ENCODE results near the gene PLAC8L1. TPM values are rescaled to one million over a fixed set of nuclear protein-coding genes. Genes with fewer than 3 reads are reported as not detected.

The PLAC8L1 gene
- total and polyA plus RNA-seq, 2 of the 4 experiments (the other 2 are of a cell fraction) = 0.27 TPM; not detected in 1

- Histone ChIP-seq H3K9me3 (ENCODE audit: control insufficient read depth, insufficient read depth, low read length) (peaks cover 2% of the 10 kb centered on the region; the same call in 1 of the 2 replicates), H3K14ac (replicated peaks; ENCODE audit: low read depth, low read length) (no peak overlapping the region), H3K9ac (ENCODE audit: low read depth, low read length) (no peak overlapping the region), H3K4me1 (ENCODE audit: control insufficient read depth, insufficient read depth, low read length) (no peaks in the 10 kb centered on the region), H3K4ac (ENCODE audit: low read depth, low read length) (no peak overlapping the region), H4K91ac (ENCODE audit: insufficient read depth, low read depth, low read length) (no peak overlapping the region), H3K79me1 (ENCODE audit: low read depth in 1 of 2, low read length in 2 of 2) (no peaks in the 10 kb centered on the region), H3K27me3 (ENCODE audit: control insufficient read depth, insufficient read depth, low read length) (no peaks in the 10 kb centered on the region), H3K27ac (ENCODE audit: insufficient read depth, low read length) (no peak overlapping the region), H2AK5ac (ENCODE audit: low read depth, low read length) (no peak overlapping the region), H3K18ac (ENCODE audit: low read depth, low read length) (no peak overlapping the region), H2BK15ac (ENCODE audit: low read depth, low read length) (no peak overlapping the region), H3K23ac (ENCODE audit: low read depth, low read length) (no peak overlapping the region), H3K56ac (ENCODE audit: extremely low read depth, insufficient read depth, low read length) (no peak overlapping the region), H2AK9ac (replicated peaks; ENCODE audit: low read depth, low read length, poor library complexity) (no peak overlapping the region), H3K4me2 (ENCODE audit: low read depth, low read length) (no peak overlapping the region), H4K20me1 (ENCODE audit: insufficient read depth, low read length) (no peaks in the 10 kb centered on the region), H3K36me3 (ENCODE audit: control insufficient read depth, insufficient read depth, low read length) (peaks cover 18% of the 10 kb centered on the region), H2AFZ (replicated peaks; ENCODE audit: low read length, poor library complexity) (no peak overlapping the region), H4K8ac (ENCODE audit: low read depth in 2 of 2, low read length in 2 of 2) (no peak overlapping the region), H3K4me3 (ENCODE audit: insufficient read depth, low read depth, low read length) (no peak overlapping the region), H4K5ac (ENCODE audit: low read depth, low read length) (no peak overlapping the region), H2BK20ac (ENCODE audit: low read depth, low read length) (no peak overlapping the region), H2BK120ac (ENCODE audit: low read depth, low read length) (no peak overlapping the region), H2BK5ac (ENCODE audit: low read depth, low read length, poor library complexity, severe bottlenecking) (no peak overlapping the region), H3K9me1 (ENCODE audit: insufficient read depth, low read length) (no peaks in the 10 kb centered on the region)
- DNase-seq (no peak), ATAC-seq (ENCODE audit: low read depth) (no peak)
- intact Hi-C loops (cut with micrococcal nuclease) (loop anchor here (5.0 kb wide), 1 partner anchor 39 kb away; no protein-coding TSS in a partner anchor), in situ Hi-C loops (cut with MboI; ENCODE audit: low sequenced_read_pairs) (loop anchor here (10.0 kb wide), 1 partner anchor 46 kb away; no protein-coding TSS in a partner anchor), dilution Hi-C loops (cut with HindIII; ENCODE audit: low sequenced_read_pairs, unreplicated experiment) (no loop called here)
- no TSS peak for BruUV-seq (replicated peaks)
- no peak for TF ChIP-seq RCOR1 (IDR thresholded peaks at IDR 0.05; ENCODE audit: insufficient replicate concordance, low read length)
- TF ChIP-seq RAD21 (IDR thresholded peaks at IDR 0.05; ENCODE audit: low read length) = no peak
- TF ChIP-seq SMC3 (IDR thresholded peaks at IDR 0.05; ENCODE audit: low read depth, low read length) = no peak
- TF ChIP-seq POLR2A (IDR thresholded peaks at IDR 0.05; ENCODE audit: low read depth, low read length) = no peak
- no peak for TF ChIP-seq MAZ (IDR thresholded peaks at IDR 0.05; ENCODE audit: borderline replicate concordance, low read depth, low read length)
- no peak for TF ChIP-seq MAFK (IDR thresholded peaks at IDR 0.05; ENCODE audit: low read depth, low read length)
- no peak for TF ChIP-seq RFX5 (IDR thresholded peaks at IDR 0.05; ENCODE audit: low read depth, low read length)
- TF ChIP-seq BHLHE40 (IDR thresholded peaks at IDR 0.05; ENCODE audit: low read depth, low read length) = no peak
- no peak for TF ChIP-seq FOS (IDR thresholded peaks at IDR 0.05; ENCODE audit: low read depth, low read length)
- no peak for TF ChIP-seq CHD1 (IDR thresholded peaks at IDR 0.05; ENCODE audit: low read depth, low read length)
- TF ChIP-seq MXI1 (IDR thresholded peaks at IDR 0.05; ENCODE audit: borderline replicate concordance, low read depth, low read length) = no peak
- no peak for TF ChIP-seq NFE2L2 (IDR thresholded peaks at IDR 0.05; ENCODE audit: low read depth, low read length)
- TF ChIP-seq ELK1 (IDR thresholded peaks at IDR 0.05; ENCODE audit: borderline replicate concordance, low read depth, low read length) = no peak
- CTCF ChIA-PET = no interaction called here
- POLR2A ChIA-PET (ENCODE audit: unreplicated experiment) = no interaction called here
Measured at GRCh38 chr5:146118322-146118721, 12.9 kb upstream of the PLAC8L1 start.

All from IMR-90 (cell line).